GM12801 (cell line): ENCODE data around the gene SLC7A7.

Experiments
- CTCF ChIP-seq: IDR thresholded peaks from one replicate; pipeline ENCODE4 v1.5.1; 2011; ENCODE audit warnings: control low read depth; ENCODE audit not compliant: insufficient read length; ENCODE audit errors: extremely low read depth

The SLC7A7 gene

GRCh38 chr14:22830443-22831010 is 15.3 kb upstream of the SLC7A7 start:
- TF ChIP-seq CTCF, result no peak

GRCh38 chr14:22829661-22830442 is 14.6 kb upstream of the SLC7A7 start, which contains the start of gene MRPL52:
MRPL52 (plus strand) TSS chr14:22829887; CDS start chr14:22829913, 26 bp downstream.
- no peak for TF ChIP-seq CTCF

- no peak for TF ChIP-seq CTCF
These were observed 9.6 kb upstream of the SLC7A7 start for GRCh38 chr14:22824711-22825359.

- no peak for TF ChIP-seq CTCF
These were observed 7.4 kb upstream of the SLC7A7 start for GRCh38 chr14:22822571-22823098.

- no peak for TF ChIP-seq CTCF
These were observed 6.9 kb upstream of the SLC7A7 start for GRCh38 chr14:22822016-22822570.

- TF ChIP-seq CTCF, result no peak
These were observed 6.2 kb upstream of the SLC7A7 start for GRCh38 chr14:22821193-22822015.

GRCh38 chr14:22820731-22821130 is 5.5 kb upstream of the SLC7A7 start:
- no peak for TF ChIP-seq CTCF
